ENCODE measurements around the gene SH3PXD2A. TPM values are rescaled to one million over a fixed set of nuclear protein-coding genes. Genes with fewer than 3 reads are reported as not detected.

The SH3PXD2A gene
- total and polyA plus RNA-seq, 2 of the 4 experiments (the other 2 are of a cell fraction), result 6.3 to 23.0 TPM

DNA sequence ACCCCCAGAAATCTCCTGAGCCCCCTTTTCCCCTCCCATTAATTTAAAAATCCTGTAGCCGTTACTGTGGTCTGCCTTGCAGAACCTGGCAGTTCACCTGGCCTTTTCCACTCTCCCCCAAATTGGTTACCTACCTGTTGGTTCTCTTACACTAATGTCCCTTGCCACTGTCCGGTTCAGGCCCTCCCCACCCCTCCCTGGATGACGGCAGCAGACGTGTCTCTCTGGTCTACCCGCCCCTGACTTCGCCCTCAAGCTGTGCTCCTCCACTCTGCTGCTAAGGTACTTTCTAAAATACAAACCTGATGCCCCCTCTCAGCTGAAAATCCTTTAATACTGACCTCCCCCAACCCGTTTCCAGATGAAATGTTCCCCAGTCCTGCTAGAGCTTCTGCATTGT is 15.6 kb upstream of the SH3PXD2A start:
- H2BK15ac ChIP-seq (ENCODE audit: low read depth, low read length), result no peak overlapping the region; the same call in 2 of the 3 replicates
- H3K9me3 ChIP-seq (ENCODE audit: control insufficient read depth, insufficient read depth, low read length), result no peaks in the 10 kb centered on the region; the same call in 1 of the 2 replicates
- no peak overlapping the region for H2AK9ac ChIP-seq (replicated peaks; ENCODE audit: low read depth, low read length, poor library complexity)
- no peak overlapping the region for H3K4me2 ChIP-seq (ENCODE audit: low read depth, low read length)
- no TSS peak for BruUV-seq (replicated peaks)
- H4K20me1 ChIP-seq (ENCODE audit: insufficient read depth, low read length), result no peaks in the 10 kb centered on the region
- WGBS, 2 experiments (ENCODE audit: extremely low coverage in 2 of 2, insufficient read length in 1 of 2), result 90% methylated on average over 2 of the region's 7 CpGs; no CpG with 5 or more reads in 1 of the 2 experiments
- no peak overlapping the region for H4K8ac ChIP-seq (ENCODE audit: low read depth in 2 of 2, low read length in 2 of 2)
- H2BK120ac ChIP-seq (ENCODE audit: low read depth, low read length), result no peak overlapping the region
- in situ Hi-C loops (cut with MboI; ENCODE audit: low sequenced_read_pairs), result no loop called here
- H3K56ac ChIP-seq (ENCODE audit: extremely low read depth, insufficient read depth, low read length), result no peak overlapping the region
- H3K14ac ChIP-seq (replicated peaks; ENCODE audit: low read depth, low read length), result 0 out of 2 replicates have a peak overlapping the region, but pooled peaks have one; percentile 4
- H2AK5ac ChIP-seq (ENCODE audit: low read depth, low read length), result no peak overlapping the region
- H3K4ac ChIP-seq (ENCODE audit: low read depth, low read length), result no peak overlapping the region
- no peak overlapping the region for H4K91ac ChIP-seq (ENCODE audit: insufficient read depth, low read depth, low read length)
- TF ChIP-seq RCOR1 (IDR thresholded peaks at IDR 0.05; ENCODE audit: insufficient replicate concordance, low read length) (no peak), CEBPB (IDR thresholded peaks at IDR 0.05; ENCODE audit: low read depth, low read length) (no peak), NFE2L2 (IDR thresholded peaks at IDR 0.05; ENCODE audit: low read depth, low read length) (no peak), MXI1 (IDR thresholded peaks at IDR 0.05; ENCODE audit: borderline replicate concordance, low read depth, low read length) (no peak), MAZ (IDR thresholded peaks at IDR 0.05; ENCODE audit: borderline replicate concordance, low read depth, low read length) (no peak), POLR2A (IDR thresholded peaks at IDR 0.05; ENCODE audit: low read depth, low read length) (no peak), MAFK (IDR thresholded peaks at IDR 0.05; ENCODE audit: low read depth, low read length) (no peak), CHD1 (IDR thresholded peaks at IDR 0.05; ENCODE audit: low read depth, low read length) (no peak), BHLHE40 (IDR thresholded peaks at IDR 0.05; ENCODE audit: low read depth, low read length) (no peak), SMC3 (IDR thresholded peaks at IDR 0.05; ENCODE audit: low read depth, low read length) (no peak)
- TF ChIP-seq, protein P1, sequence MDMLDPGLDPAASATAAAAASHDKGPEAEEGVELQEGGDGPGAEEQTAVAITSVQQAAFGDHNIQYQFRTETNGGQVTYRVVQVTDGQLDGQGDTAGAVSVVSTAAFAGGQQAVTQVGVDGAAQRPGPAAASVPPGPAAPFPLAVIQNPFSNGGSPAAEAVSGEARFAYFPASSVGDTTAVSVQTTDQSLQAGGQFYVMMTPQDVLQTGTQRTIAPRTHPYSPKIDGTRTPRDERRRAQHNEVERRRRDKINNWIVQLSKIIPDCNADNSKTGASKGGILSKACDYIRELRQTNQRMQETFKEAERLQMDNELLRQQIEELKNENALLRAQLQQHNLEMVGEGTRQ (IDR thresholded peaks at IDR 0.05; ENCODE audit: low read depth, low read length), result no peak
- TF ChIP-seq, protein P2, sequence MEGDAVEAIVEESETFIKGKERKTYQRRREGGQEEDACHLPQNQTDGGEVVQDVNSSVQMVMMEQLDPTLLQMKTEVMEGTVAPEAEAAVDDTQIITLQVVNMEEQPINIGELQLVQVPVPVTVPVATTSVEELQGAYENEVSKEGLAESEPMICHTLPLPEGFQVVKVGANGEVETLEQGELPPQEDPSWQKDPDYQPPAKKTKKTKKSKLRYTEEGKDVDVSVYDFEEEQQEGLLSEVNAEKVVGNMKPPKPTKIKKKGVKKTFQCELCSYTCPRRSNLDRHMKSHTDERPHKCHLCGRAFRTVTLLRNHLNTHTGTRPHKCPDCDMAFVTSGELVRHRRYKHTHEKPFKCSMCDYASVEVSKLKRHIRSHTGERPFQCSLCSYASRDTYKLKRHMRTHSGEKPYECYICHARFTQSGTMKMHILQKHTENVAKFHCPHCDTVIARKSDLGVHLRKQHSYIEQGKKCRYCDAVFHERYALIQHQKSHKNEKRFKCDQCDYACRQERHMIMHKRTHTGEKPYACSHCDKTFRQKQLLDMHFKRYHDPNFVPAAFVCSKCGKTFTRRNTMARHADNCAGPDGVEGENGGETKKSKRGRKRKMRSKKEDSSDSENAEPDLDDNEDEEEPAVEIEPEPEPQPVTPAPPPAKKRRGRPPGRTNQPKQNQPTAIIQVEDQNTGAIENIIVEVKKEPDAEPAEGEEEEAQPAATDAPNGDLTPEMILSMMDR (conservative IDR thresholded peaks at IDR 0.05; ENCODE audit: low read depth, low read length), result no peak
- TF ChIP-seq, protein P3, sequence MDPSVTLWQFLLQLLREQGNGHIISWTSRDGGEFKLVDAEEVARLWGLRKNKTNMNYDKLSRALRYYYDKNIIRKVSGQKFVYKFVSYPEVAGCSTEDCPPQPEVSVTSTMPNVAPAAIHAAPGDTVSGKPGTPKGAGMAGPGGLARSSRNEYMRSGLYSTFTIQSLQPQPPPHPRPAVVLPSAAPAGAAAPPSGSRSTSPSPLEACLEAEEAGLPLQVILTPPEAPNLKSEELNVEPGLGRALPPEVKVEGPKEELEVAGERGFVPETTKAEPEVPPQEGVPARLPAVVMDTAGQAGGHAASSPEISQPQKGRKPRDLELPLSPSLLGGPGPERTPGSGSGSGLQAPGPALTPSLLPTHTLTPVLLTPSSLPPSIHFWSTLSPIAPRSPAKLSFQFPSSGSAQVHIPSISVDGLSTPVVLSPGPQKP (IDR thresholded peaks at IDR 0.05; ENCODE audit: borderline replicate concordance, low read depth, low read length), result no peak
- H2BK20ac ChIP-seq (ENCODE audit: low read depth, low read length), result no peak overlapping the region
- ChIA-PET CTCF (no interaction called here), POLR2A (ENCODE audit: unreplicated experiment) (no interaction called here)
- H2AFZ ChIP-seq (replicated peaks; ENCODE audit: low read length, poor library complexity), result no peak overlapping the region
- H3K9me1 ChIP-seq (ENCODE audit: insufficient read depth, low read length), result peaks cover 5% of the 10 kb centered on the region; the same call in 1 of the 2 replicates
- H3K36me3 ChIP-seq (ENCODE audit: control insufficient read depth, insufficient read depth, low read length), result no peaks in the 10 kb centered on the region
- no peaks in the 10 kb centered on the region; the same call in 1 of the 2 replicates for H3K27me3 ChIP-seq (ENCODE audit: control insufficient read depth, insufficient read depth, low read length)
- H2BK5ac ChIP-seq (ENCODE audit: low read depth, low read length, poor library complexity, severe bottlenecking), result no peak overlapping the region
- intact Hi-C loops (cut with micrococcal nuclease), result no loop called here
- no peak overlapping the region for H3K27ac ChIP-seq (ENCODE audit: insufficient read depth, low read length)
- no peaks in the 10 kb centered on the region for H3K4me1 ChIP-seq (ENCODE audit: control insufficient read depth, insufficient read depth, low read length)
- dilution Hi-C loops (cut with HindIII; ENCODE audit: low sequenced_read_pairs, unreplicated experiment), result loop anchor here (25.0 kb wide), 1 partner anchor 159 kb away; no protein-coding TSS in a partner anchor
- H3K18ac ChIP-seq (ENCODE audit: low read depth, low read length), result no peak overlapping the region
- no peaks in the 10 kb centered on the region for H3K79me1 ChIP-seq (ENCODE audit: low read depth in 1 of 2, low read length in 2 of 2)
- DNase-seq (no peak), ATAC-seq (ENCODE audit: low read depth) (no peak)
- no peak overlapping the region for H3K23ac ChIP-seq (ENCODE audit: low read depth, low read length)
- no peak overlapping the region for H3K9ac ChIP-seq (ENCODE audit: low read depth, low read length)
- H3K4me3 ChIP-seq (ENCODE audit: insufficient read depth, low read depth, low read length), result no peak overlapping the region
- H4K5ac ChIP-seq (ENCODE audit: low read depth, low read length), result no peak overlapping the region
